SK-N-SH (cell line): Measurements from ENCODE around the gene PTPRD. TPM values are rescaled to one million over a fixed set of nuclear protein-coding genes. Genes with fewer than 3 reads are reported as not detected.

Source experiments
- CTCF ChIA-PET: fragments of 300-600, 350-600 bp; formaldehyde crosslinking; extraction: SDS; loops from one replicate; lab custom pipeline; 2021; lab: Yijun Ruan, JAX
- POLR2A ChIA-PET: fragments of 350-600 bp; sonication (Branson Sonifier 250); formaldehyde crosslinking; extraction: SDS; loops from one replicate; lab custom pipeline; 2020; ENCODE audit warnings: antibody characterized with exemption, inconsistent platforms; lab: Yijun Ruan, JAX
- DNase-seq: peaks from one replicate; pipeline ENCODE4 v3.0.0; 2012
- H2AFZ ChIP-seq: fragments of 200-600 bp; sonication (generic); 2 replicates; pipeline ENCODE4 v1.8.1; 2016; ENCODE audit warnings: antibody characterized with exemption, mild to moderate bottlenecking, low read depth
- H3F3A ChIP-seq: fragments of 200-600 bp; sonication (generic); replicated peaks from 2 replicates; pipeline ENCODE3; 2016; ENCODE audit warnings: antibody characterized with exemption, mild to moderate bottlenecking; ENCODE audit not compliant: insufficient read depth
- H3K27ac ChIP-seq, 2 experiments: fragments of 200-500 bp in 1 of 2; fragments of 200-600 bp in 1 of 2; sonication (Bioruptor generic) in 1 of 2; sonication (generic), shearing (Covaris generic) in 1 of 2; 2 replicates each; pipeline versions ENCODE4 v1.5.1 to v1.6.1; 2014 to 2016; ENCODE audit warnings: low read depth in 2 of 2, inconsistent platforms in 1 of 2, low read length in 1 of 2, mild to moderate bottlenecking in 1 of 2, mixed read lengths in 1 of 2
- H3K27me3 ChIP-seq: fragments of 200-600 bp; sonication (generic), shearing (Covaris generic); 2 replicates; pipeline ENCODE4 v1.6.1; 2016; ENCODE audit warnings: mixed run types; ENCODE audit not compliant: insufficient read depth
- H3K36me3 ChIP-seq, 2 experiments: fragments of 200-500 bp in 1 of 2; fragments of 200-600 bp in 1 of 2; sonication (Bioruptor generic) in 1 of 2; sonication (generic) in 1 of 2; replicated peaks in 1 of 2; 2 replicates each; pipeline versions ENCODE3 to v1.5.1; 2014 to 2016; ENCODE audit warnings: low read length in 1 of 2, mild to moderate bottlenecking in 1 of 2; ENCODE audit not compliant: insufficient read depth in 2 of 2, control insufficient read depth in 1 of 2
- H3K4me1 ChIP-seq, 2 experiments: fragments of 200-500 bp in 1 of 2; fragments of 200-600 bp in 1 of 2; sonication (Bioruptor generic) in 1 of 2; sonication (generic), shearing (Covaris generic) in 1 of 2; 2 replicates each; pipeline versions ENCODE4 v1.5.1 to v1.6.1; 2014 to 2016; ENCODE audit warnings: low read depth in 1 of 2, low read length in 1 of 2, mixed run types in 1 of 2; ENCODE audit not compliant: insufficient read depth in 2 of 2, control insufficient read depth in 1 of 2
- H3K4me2 ChIP-seq: fragments of 200-600 bp; sonication (generic), shearing (Covaris generic); 2 replicates; pipeline ENCODE4 v1.6.1; 2017; ENCODE audit warnings: mixed run types
- H3K4me3 ChIP-seq, 2 experiments: fragments of 200-500 bp in 1 of 2; fragments of 200-600 bp in 1 of 2; sonication (Bioruptor generic) in 1 of 2; sonication (generic), shearing (Covaris generic) in 1 of 2; 2 replicates each; pipeline versions ENCODE4 v1.5.1 to v1.8.1; 2014 to 2016; ENCODE audit warnings: low read depth in 2 of 2, inconsistent platforms in 1 of 2, low read length in 1 of 2, mild to moderate bottlenecking in 1 of 2, mixed read lengths in 1 of 2, moderate library complexity in 1 of 2
- H3K79me2 ChIP-seq: fragments of 200-600 bp; sonication (generic); 2 replicates; pipeline ENCODE4 v1.8.1; 2017; ENCODE audit warnings: mild to moderate bottlenecking; ENCODE audit not compliant: insufficient read depth
- H3K9ac ChIP-seq: fragments of 200-600 bp; sonication (generic); 2 replicates; pipeline ENCODE4 v1.6.1; 2017; ENCODE audit warnings: mixed run types
- H3K9me2 ChIP-seq: fragments of 200-600 bp; sonication (generic); 2 replicates; pipeline ENCODE4 v1.6.1; 2017; ENCODE audit warnings: mixed run types
- H3K9me3 ChIP-seq: fragments of 200-600 bp; sonication (generic); 2 replicates; pipeline ENCODE4 v1.6.1; 2017; ENCODE audit warnings: mixed run types, mild to moderate bottlenecking, moderate library complexity
- H4K20me1 ChIP-seq: fragments of 200-600 bp; sonication (generic); 2 replicates; pipeline ENCODE4 v1.6.1; 2017; ENCODE audit warnings: mild to moderate bottlenecking, mixed run types; ENCODE audit not compliant: insufficient read depth
- EP300 ChIP-seq, 2 experiments: IDR thresholded peaks; 2 replicates each; pipeline versions ENCODE4 v1.4.0 to v1.6.1; 2012; ENCODE audit warnings: borderline replicate concordance in 1 of 2, low read depth in 1 of 2, low read length in 1 of 2
- EZH2phosphoT487 ChIP-seq: fragments of 200-600 bp; sonication (generic); IDR thresholded peaks from 2 replicates; pipeline ENCODE4 v1.6.1; 2017; ENCODE audit warnings: low read depth, mixed run types, mild to moderate bottlenecking, antibody characterized with exemption, moderate library complexity, borderline replicate concordance
- FOSL2 ChIP-seq: IDR thresholded peaks from 2 replicates; pipeline ENCODE4 v1.4.0; 2012; ENCODE audit warnings: low read depth, mild to moderate bottlenecking, moderate library complexity, borderline replicate concordance
- FOXJ3 ChIP-seq: sonication (generic); formaldehyde crosslinking; IDR thresholded peaks from 2 replicates; pipeline ENCODE4 v1.5.1; 2020; ENCODE audit warnings: mild to moderate bottlenecking, missing genetic modification reagents
- FOXM1 ChIP-seq: IDR thresholded peaks from 2 replicates; pipeline ENCODE4 v1.4.0; 2012; ENCODE audit warnings: low read depth, mild to moderate bottlenecking
- GABPA ChIP-seq: IDR thresholded peaks from 2 replicates; pipeline ENCODE4 v1.4.0; 2012; ENCODE audit warnings: low read depth, mild to moderate bottlenecking
- GATA2 ChIP-seq: sonication (generic); formaldehyde crosslinking; IDR thresholded peaks from 2 replicates; pipeline ENCODE4 v1.5.0; 2020; ENCODE audit warnings: mild to moderate bottlenecking, missing genetic modification reagents
- JUND ChIP-seq: IDR thresholded peaks from 2 replicates; pipeline ENCODE4 v1.4.0; 2012
- MEF2A ChIP-seq: IDR thresholded peaks from 2 replicates; pipeline ENCODE4 v1.4.0; 2012; ENCODE audit warnings: low read depth, borderline replicate concordance
- MXI1 ChIP-seq: IDR thresholded peaks from 2 replicates; pipeline ENCODE4 v1.6.1; 2012; ENCODE audit warnings: mild to moderate bottlenecking, low read depth, low read length, improper control_type of control experiment
- POLR2AphosphoS5 ChIP-seq: IDR thresholded peaks from 2 replicates; pipeline ENCODE4 v1.6.1; 2012; ENCODE audit warnings: low read depth, low read length
- RAD21 ChIP-seq: IDR thresholded peaks from 2 replicates; pipeline ENCODE4 v1.6.1; 2012; ENCODE audit warnings: mild to moderate bottlenecking, low read length
- RCOR1 ChIP-seq: fragments of 150-350 bp; IDR thresholded peaks from 2 replicates; pipeline ENCODE4 v1.6.1; 2017; ENCODE audit warnings: antibody characterized with exemption, low read length
- SMC3 ChIP-seq: IDR thresholded peaks from 2 replicates; pipeline ENCODE4 v1.6.1; 2012; ENCODE audit warnings: low read depth, low read length, improper control_type of control experiment
- TCF12 ChIP-seq: IDR thresholded peaks from 2 replicates; pipeline ENCODE4 v1.4.0; 2012
- WGBS: methylation state at CpG from one replicate; pipeline ENCODE4 v1.1.6; 2017; ENCODE audit warnings: low lambda C conversion rate; 5-methylcytosine and 5-hydroxymethylcytosine counted together
- polyA plus RNA-seq, 3 experiments: library from polyadenylated mRNA; depleted of rRNA; stranded (reverse); fragments of >200 nt; gene quantifications; 2 replicates each; pipeline ENCODE4 v1.2.3, GENCODE V29; 2012
- TF ChIP-seq, protein P1 (sequence below): fragments of 150-350 bp; IDR thresholded peaks from 2 replicates; pipeline ENCODE4 v1.6.1; 2017; ENCODE audit warnings: antibody characterized with exemption, low read length, low read depth, borderline replicate concordance
- TF ChIP-seq, protein P2 (sequence below): IDR thresholded peaks from 2 replicates; pipeline ENCODE4 v1.6.1; 2012; ENCODE audit warnings: mild to moderate bottlenecking, low read depth, low read length, moderate library complexity
- TF ChIP-seq, protein P3 (sequence below): IDR thresholded peaks from 2 replicates; pipeline ENCODE4 v1.4.0; 2012; ENCODE audit warnings: low read depth
- TF ChIP-seq, protein P4 (sequence below): fragments of 200-600 bp; sonication (generic); IDR thresholded peaks from 2 replicates; pipeline ENCODE4 v1.6.1; 2017; ENCODE audit warnings: antibody characterized with exemption, mild to moderate bottlenecking, moderate library complexity
- TF ChIP-seq, protein P5 (sequence below): IDR thresholded peaks from 2 replicates; pipeline ENCODE4 v1.4.0; 2012; ENCODE audit warnings: low read depth, borderline replicate concordance

PTPRD gene
- polyA plus RNA-seq, 1 of the 3 experiments (the other 2 are of a cell fraction), result 0.15 TPM

DNA sequence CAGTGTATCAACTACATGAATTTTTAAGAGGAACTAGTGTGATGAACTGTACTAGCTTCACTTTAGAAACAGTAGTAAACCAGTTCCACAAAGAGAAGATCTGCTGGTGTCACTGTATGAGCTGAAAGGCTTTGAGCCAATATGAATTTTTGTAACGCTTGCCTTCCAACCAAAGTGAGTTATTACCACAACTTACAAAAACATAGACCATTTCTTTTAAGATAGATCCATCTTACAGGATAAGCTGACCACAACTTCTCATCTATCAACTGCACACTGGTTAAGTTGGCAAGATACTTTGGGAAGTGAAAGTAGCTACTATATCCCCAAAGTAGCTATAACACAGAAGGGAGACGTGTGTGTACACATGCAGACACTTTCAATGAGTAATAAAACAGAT lies 1963.6 kb downstream of the PTPRD start:
- H2AFZ ChIP-seq, result no peak overlapping the region
- DNase-seq, result no peak
- no peak overlapping the region for H3K4me2 ChIP-seq
- no peaks in the 10 kb centered on the region for H3K27me3 ChIP-seq
- no peaks in the 10 kb centered on the region for H3F3A ChIP-seq
- WGBS, result 43% methylated on average over 2 of the region's 2 CpGs
- H4K20me1 ChIP-seq, result no peaks in the 10 kb centered on the region
- POLR2A ChIA-PET, result no interaction called here
- no peaks in the 10 kb centered on the region for H3K79me2 ChIP-seq
- TF ChIP-seq FOXJ3 (CRISPR knock-in tag), result no peak
- no peak for TF ChIP-seq EP300 (IDR thresholded peaks at IDR 0.05; ENCODE audit: borderline replicate concordance in 1 of 2, low read depth in 1 of 2, low read length in 1 of 2)
- TF ChIP-seq, protein P1, sequence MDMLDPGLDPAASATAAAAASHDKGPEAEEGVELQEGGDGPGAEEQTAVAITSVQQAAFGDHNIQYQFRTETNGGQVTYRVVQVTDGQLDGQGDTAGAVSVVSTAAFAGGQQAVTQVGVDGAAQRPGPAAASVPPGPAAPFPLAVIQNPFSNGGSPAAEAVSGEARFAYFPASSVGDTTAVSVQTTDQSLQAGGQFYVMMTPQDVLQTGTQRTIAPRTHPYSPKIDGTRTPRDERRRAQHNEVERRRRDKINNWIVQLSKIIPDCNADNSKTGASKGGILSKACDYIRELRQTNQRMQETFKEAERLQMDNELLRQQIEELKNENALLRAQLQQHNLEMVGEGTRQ, result no peak
- TF ChIP-seq MXI1, result no peak
- no peak for TF ChIP-seq RAD21
- TF ChIP-seq FOSL2, result no peak
- TF ChIP-seq EZH2phosphoT487, result no peak
- no peak for TF ChIP-seq JUND
- no peak for TF ChIP-seq FOXM1
- TF ChIP-seq, protein P2, sequence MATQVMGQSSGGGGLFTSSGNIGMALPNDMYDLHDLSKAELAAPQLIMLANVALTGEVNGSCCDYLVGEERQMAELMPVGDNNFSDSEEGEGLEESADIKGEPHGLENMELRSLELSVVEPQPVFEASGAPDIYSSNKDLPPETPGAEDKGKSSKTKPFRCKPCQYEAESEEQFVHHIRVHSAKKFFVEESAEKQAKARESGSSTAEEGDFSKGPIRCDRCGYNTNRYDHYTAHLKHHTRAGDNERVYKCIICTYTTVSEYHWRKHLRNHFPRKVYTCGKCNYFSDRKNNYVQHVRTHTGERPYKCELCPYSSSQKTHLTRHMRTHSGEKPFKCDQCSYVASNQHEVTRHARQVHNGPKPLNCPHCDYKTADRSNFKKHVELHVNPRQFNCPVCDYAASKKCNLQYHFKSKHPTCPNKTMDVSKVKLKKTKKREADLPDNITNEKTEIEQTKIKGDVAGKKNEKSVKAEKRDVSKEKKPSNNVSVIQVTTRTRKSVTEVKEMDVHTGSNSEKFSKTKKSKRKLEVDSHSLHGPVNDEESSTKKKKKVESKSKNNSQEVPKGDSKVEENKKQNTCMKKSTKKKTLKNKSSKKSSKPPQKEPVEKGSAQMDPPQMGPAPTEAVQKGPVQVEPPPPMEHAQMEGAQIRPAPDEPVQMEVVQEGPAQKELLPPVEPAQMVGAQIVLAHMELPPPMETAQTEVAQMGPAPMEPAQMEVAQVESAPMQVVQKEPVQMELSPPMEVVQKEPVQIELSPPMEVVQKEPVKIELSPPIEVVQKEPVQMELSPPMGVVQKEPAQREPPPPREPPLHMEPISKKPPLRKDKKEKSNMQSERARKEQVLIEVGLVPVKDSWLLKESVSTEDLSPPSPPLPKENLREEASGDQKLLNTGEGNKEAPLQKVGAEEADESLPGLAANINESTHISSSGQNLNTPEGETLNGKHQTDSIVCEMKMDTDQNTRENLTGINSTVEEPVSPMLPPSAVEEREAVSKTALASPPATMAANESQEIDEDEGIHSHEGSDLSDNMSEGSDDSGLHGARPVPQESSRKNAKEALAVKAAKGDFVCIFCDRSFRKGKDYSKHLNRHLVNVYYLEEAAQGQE, result no peak
- no peak for TF ChIP-seq POLR2AphosphoS5
- no peak for TF ChIP-seq GATA2 (CRISPR knock-in tag)
- no peak for TF ChIP-seq SMC3
- TF ChIP-seq, protein P3, sequence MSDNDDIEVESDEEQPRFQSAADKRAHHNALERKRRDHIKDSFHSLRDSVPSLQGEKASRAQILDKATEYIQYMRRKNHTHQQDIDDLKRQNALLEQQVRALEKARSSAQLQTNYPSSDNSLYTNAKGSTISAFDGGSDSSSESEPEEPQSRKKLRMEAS, result no peak
- TF ChIP-seq GABPA, result no peak
- no peak for TF ChIP-seq MEF2A
- no peak for TF ChIP-seq TCF12
- TF ChIP-seq, protein P4, sequence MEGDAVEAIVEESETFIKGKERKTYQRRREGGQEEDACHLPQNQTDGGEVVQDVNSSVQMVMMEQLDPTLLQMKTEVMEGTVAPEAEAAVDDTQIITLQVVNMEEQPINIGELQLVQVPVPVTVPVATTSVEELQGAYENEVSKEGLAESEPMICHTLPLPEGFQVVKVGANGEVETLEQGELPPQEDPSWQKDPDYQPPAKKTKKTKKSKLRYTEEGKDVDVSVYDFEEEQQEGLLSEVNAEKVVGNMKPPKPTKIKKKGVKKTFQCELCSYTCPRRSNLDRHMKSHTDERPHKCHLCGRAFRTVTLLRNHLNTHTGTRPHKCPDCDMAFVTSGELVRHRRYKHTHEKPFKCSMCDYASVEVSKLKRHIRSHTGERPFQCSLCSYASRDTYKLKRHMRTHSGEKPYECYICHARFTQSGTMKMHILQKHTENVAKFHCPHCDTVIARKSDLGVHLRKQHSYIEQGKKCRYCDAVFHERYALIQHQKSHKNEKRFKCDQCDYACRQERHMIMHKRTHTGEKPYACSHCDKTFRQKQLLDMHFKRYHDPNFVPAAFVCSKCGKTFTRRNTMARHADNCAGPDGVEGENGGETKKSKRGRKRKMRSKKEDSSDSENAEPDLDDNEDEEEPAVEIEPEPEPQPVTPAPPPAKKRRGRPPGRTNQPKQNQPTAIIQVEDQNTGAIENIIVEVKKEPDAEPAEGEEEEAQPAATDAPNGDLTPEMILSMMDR, result no peak
- no peak for TF ChIP-seq RCOR1
- TF ChIP-seq, protein P5, sequence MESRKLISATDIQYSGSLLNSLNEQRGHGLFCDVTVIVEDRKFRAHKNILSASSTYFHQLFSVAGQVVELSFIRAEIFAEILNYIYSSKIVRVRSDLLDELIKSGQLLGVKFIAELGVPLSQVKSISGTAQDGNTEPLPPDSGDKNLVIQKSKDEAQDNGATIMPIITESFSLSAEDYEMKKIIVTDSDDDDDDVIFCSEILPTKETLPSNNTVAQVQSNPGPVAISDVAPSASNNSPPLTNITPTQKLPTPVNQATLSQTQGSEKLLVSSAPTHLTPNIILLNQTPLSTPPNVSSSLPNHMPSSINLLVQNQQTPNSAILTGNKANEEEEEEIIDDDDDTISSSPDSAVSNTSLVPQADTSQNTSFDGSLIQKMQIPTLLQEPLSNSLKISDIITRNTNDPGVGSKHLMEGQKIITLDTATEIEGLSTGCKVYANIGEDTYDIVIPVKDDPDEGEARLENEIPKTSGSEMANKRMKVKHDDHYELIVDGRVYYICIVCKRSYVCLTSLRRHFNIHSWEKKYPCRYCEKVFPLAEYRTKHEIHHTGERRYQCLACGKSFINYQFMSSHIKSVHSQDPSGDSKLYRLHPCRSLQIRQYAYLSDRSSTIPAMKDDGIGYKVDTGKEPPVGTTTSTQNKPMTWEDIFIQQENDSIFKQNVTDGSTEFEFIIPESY, result no peak
- H3K4me1 ChIP-seq, result peaks cover 0 to 3% of the 10 kb centered on the region in 2 experiments; a peak in 1 of 4 replicates
- H3K9ac ChIP-seq, result no peak overlapping the region
- CTCF ChIA-PET, result interaction anchor here (0.9 kb wide), 1 partner anchor 14 kb away, joined by 3 read pairs; no protein-coding TSS in a partner anchor
- H3K4me3 ChIP-seq, result no peak overlapping the region
- H3K9me3 ChIP-seq, result no peaks in the 10 kb centered on the region
- H3K36me3 ChIP-seq, result no peaks in the 10 kb centered on the region
- no peaks in the 10 kb centered on the region for H3K9me2 ChIP-seq
- H3K27ac ChIP-seq, result no peak overlapping the region
